SK-N-SH (cell line): ENCODE measurements around the gene WDR27.

ENCODE experiments used
- CHD2 ChIP-seq: fragments of 150-350 bp; IDR thresholded peaks from 2 replicates; pipeline ENCODE4 v1.6.1; 2018; ENCODE audit warnings: low read length; ENCODE audit not compliant: partially characterized antibody
- GABPA ChIP-seq: IDR thresholded peaks from 2 replicates; pipeline ENCODE4 v1.4.0; 2012; ENCODE audit warnings: low read depth, mild to moderate bottlenecking
- NFIC ChIP-seq: IDR thresholded peaks from 2 replicates; pipeline ENCODE4 v1.4.0; 2012; ENCODE audit warnings: borderline replicate concordance
- POLR2AphosphoS5 ChIP-seq: IDR thresholded peaks from 2 replicates; pipeline ENCODE4 v1.6.1; 2012; ENCODE audit warnings: low read depth, low read length
- RXRA ChIP-seq: IDR thresholded peaks from 2 replicates; pipeline ENCODE4 v1.4.0; 2012; ENCODE audit warnings: low read depth, mild to moderate bottlenecking, borderline replicate concordance
- SMC3 ChIP-seq: IDR thresholded peaks from 2 replicates; pipeline ENCODE4 v1.6.1; 2012; ENCODE audit warnings: low read depth, low read length, improper control_type of control experiment
- TAF1 ChIP-seq: IDR thresholded peaks from 2 replicates; pipeline ENCODE4 v1.6.1; 2012; ENCODE audit warnings: low read depth, mild to moderate bottlenecking, low read length, moderate library complexity, borderline replicate concordance
- YY1 ChIP-seq: IDR thresholded peaks from 2 replicates; pipeline ENCODE4 v1.4.0; 2012; ENCODE audit warnings: low read depth, mild to moderate bottlenecking
- TF ChIP-seq, protein P1 (sequence below): fragments of 200-600 bp; sonication (generic); IDR thresholded peaks from 2 replicates; pipeline ENCODE4 v1.6.1; 2017; ENCODE audit warnings: antibody characterized with exemption, mild to moderate bottlenecking, moderate library complexity
- TF ChIP-seq, protein P2 (sequence below): fragments of 150-350 bp; IDR thresholded peaks from 2 replicates; pipeline ENCODE4 v1.6.1; 2017; ENCODE audit warnings: antibody characterized with exemption, low read length, low read depth, borderline replicate concordance
- TF ChIP-seq, protein P3 (sequence below): IDR thresholded peaks from 2 replicates; pipeline ENCODE4 v1.6.1; 2012; ENCODE audit warnings: mild to moderate bottlenecking, low read depth, low read length, moderate library complexity
- TF ChIP-seq, protein P4 (sequence below): IDR thresholded peaks from 2 replicates; pipeline ENCODE4 v1.4.0; 2012; ENCODE audit warnings: low read depth

DNA sequence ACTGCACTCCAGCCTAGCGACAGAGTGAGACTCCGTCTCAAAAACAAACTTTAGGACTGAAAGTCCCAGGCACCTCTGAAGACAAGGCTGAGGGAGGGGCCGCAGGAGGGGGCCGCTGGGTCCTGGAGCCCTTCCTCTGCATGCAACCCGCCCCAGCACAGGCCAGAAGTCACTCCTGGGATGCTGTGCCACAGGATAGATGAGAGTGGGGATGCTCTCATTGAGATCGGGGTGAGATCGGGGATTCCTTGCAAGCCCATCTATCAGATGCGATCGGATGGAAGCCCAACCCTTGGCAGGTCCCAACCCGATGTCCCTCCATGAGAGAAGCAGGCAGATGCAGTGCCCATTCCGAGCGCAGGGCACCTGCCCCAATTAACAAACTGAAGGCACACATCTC, 66.5 kb downstream of the WDR27 start:
- TF ChIP-seq, protein P1, sequence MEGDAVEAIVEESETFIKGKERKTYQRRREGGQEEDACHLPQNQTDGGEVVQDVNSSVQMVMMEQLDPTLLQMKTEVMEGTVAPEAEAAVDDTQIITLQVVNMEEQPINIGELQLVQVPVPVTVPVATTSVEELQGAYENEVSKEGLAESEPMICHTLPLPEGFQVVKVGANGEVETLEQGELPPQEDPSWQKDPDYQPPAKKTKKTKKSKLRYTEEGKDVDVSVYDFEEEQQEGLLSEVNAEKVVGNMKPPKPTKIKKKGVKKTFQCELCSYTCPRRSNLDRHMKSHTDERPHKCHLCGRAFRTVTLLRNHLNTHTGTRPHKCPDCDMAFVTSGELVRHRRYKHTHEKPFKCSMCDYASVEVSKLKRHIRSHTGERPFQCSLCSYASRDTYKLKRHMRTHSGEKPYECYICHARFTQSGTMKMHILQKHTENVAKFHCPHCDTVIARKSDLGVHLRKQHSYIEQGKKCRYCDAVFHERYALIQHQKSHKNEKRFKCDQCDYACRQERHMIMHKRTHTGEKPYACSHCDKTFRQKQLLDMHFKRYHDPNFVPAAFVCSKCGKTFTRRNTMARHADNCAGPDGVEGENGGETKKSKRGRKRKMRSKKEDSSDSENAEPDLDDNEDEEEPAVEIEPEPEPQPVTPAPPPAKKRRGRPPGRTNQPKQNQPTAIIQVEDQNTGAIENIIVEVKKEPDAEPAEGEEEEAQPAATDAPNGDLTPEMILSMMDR: no peak
- TF ChIP-seq RXRA (no peak), POLR2AphosphoS5 (no peak), NFIC (no peak), YY1 (no peak), TAF1 (no peak), SMC3 (no peak), CHD2 (no peak), GABPA (no peak)
- TF ChIP-seq, protein P2, sequence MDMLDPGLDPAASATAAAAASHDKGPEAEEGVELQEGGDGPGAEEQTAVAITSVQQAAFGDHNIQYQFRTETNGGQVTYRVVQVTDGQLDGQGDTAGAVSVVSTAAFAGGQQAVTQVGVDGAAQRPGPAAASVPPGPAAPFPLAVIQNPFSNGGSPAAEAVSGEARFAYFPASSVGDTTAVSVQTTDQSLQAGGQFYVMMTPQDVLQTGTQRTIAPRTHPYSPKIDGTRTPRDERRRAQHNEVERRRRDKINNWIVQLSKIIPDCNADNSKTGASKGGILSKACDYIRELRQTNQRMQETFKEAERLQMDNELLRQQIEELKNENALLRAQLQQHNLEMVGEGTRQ: no peak
- TF ChIP-seq, protein P3, sequence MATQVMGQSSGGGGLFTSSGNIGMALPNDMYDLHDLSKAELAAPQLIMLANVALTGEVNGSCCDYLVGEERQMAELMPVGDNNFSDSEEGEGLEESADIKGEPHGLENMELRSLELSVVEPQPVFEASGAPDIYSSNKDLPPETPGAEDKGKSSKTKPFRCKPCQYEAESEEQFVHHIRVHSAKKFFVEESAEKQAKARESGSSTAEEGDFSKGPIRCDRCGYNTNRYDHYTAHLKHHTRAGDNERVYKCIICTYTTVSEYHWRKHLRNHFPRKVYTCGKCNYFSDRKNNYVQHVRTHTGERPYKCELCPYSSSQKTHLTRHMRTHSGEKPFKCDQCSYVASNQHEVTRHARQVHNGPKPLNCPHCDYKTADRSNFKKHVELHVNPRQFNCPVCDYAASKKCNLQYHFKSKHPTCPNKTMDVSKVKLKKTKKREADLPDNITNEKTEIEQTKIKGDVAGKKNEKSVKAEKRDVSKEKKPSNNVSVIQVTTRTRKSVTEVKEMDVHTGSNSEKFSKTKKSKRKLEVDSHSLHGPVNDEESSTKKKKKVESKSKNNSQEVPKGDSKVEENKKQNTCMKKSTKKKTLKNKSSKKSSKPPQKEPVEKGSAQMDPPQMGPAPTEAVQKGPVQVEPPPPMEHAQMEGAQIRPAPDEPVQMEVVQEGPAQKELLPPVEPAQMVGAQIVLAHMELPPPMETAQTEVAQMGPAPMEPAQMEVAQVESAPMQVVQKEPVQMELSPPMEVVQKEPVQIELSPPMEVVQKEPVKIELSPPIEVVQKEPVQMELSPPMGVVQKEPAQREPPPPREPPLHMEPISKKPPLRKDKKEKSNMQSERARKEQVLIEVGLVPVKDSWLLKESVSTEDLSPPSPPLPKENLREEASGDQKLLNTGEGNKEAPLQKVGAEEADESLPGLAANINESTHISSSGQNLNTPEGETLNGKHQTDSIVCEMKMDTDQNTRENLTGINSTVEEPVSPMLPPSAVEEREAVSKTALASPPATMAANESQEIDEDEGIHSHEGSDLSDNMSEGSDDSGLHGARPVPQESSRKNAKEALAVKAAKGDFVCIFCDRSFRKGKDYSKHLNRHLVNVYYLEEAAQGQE: no peak
- TF ChIP-seq, protein P4, sequence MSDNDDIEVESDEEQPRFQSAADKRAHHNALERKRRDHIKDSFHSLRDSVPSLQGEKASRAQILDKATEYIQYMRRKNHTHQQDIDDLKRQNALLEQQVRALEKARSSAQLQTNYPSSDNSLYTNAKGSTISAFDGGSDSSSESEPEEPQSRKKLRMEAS: no peak
